ENCODE measurements around the gene SOX10.

Gene SOX10

GRCh38 chr22:37973271-37974170, 10.8 kb downstream of the SOX10 start:
- TF ChIP-seq CTCF (IDR thresholded peaks at IDR 0.05; ENCODE audit: low read depth, low read length) = no peak
- no peak for DNase-seq (ENCODE audit: extremely low read depth, low read depth)

- no peak for TF ChIP-seq CTCF (IDR thresholded peaks at IDR 0.05; ENCODE audit: low read depth, low read length)
- no peak for DNase-seq (ENCODE audit: extremely low read depth, low read depth)
Measured at GRCh38 chr22:37972527-37972926, 11.8 kb downstream of the SOX10 start.

GRCh38 chr22:37971475-37972434, 12.6 kb downstream of the SOX10 start:
- no peak for DNase-seq (ENCODE audit: extremely low read depth, low read depth)
- no peak for TF ChIP-seq CTCF (IDR thresholded peaks at IDR 0.05; ENCODE audit: low read depth, low read length)

GRCh38 chr22:37970864-37971263, 13.5 kb downstream of the SOX10 start:
- no peak for TF ChIP-seq CTCF (IDR thresholded peaks at IDR 0.05; ENCODE audit: low read depth, low read length)
- DNase-seq (ENCODE audit: extremely low read depth, low read depth) = no peak

- TF ChIP-seq CTCF (IDR thresholded peaks at IDR 0.05; ENCODE audit: low read depth, low read length) = no peak
- DNase-seq (ENCODE audit: extremely low read depth, low read depth) = no peak
Measured at GRCh38 chr22:37968452-37969251, 15.7 kb downstream of the SOX10 start.

GRCh38 chr22:37967637-37968451, 16.5 kb downstream of the SOX10 start:
- TF ChIP-seq CTCF (IDR thresholded peaks at IDR 0.05; ENCODE audit: low read depth, low read length) = no peak
- DNase-seq (ENCODE audit: extremely low read depth, low read depth) = no peak
